ENCODE data around the gene DOK5.

- TF ChIP-seq POLR2A (IDR thresholded peaks at IDR 0.05; ENCODE audit: low read depth, low read length) (no peak), EZH2 (IDR thresholded peaks at IDR 0.05; ENCODE audit: borderline replicate concordance, low read depth, low read length, severe bottlenecking) (no peak)
Measured at GRCh38 chr20:54431156-54431944, 44.0 kb upstream of the DOK5 start.
